ENCODE measurements around the gene GRIK4. TPM values are rescaled to one million over a fixed set of nuclear protein-coding genes. Genes with fewer than 3 reads are reported as not detected.

The GRIK4 gene
- total and polyA plus RNA-seq, 2 of the 4 experiments (the other 2 are of a cell fraction) = 0.18 to 0.38 TPM

DNA sequence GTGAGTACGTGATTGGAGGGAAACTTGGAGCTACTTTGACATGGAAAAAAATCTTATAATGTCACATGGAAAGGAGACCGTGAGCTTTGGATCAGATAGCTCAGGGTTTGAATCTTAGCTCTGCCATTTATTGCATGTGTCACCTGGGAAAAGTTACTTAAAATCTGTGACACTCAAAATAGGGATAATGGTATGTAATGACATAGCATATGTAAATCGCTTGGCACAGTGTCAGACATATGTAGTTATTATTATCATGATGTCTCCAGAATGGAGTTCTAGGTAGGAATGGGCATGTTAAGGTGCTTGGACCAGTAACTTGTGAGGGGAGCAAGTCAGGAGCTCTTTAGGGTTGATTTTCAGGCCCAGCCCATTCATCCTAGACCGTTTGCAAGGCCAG, 75.8 kb downstream of the GRIK4 start:
- WGBS, 2 experiments (ENCODE audit: extremely low coverage in 2 of 2, insufficient read length in 1 of 2) = 57% methylated on average over 3 of the region's 4 CpGs; no CpG with 5 or more reads in 1 of the 2 experiments
- CTCF ChIA-PET = no interaction called here
- no peak overlapping the region for H3K4me2 ChIP-seq (ENCODE audit: low read depth, low read length)

More for the DNA sequence above, 75.8 kb downstream of the GRIK4 start:
- no peak for DNase-seq
- H2BK20ac ChIP-seq (ENCODE audit: low read depth, low read length) = no peak overlapping the region
- no peaks in the 10 kb centered on the region for H3K79me1 ChIP-seq (ENCODE audit: low read depth in 1 of 2, low read length in 2 of 2)
- H3K4ac ChIP-seq (ENCODE audit: low read depth, low read length) = no peak overlapping the region
- H3K23ac ChIP-seq (ENCODE audit: low read depth, low read length) = no peak overlapping the region
- H3K27ac ChIP-seq (ENCODE audit: insufficient read depth, low read length) = no peak overlapping the region
- H4K91ac ChIP-seq (ENCODE audit: insufficient read depth, low read depth, low read length) = no peak overlapping the region
- no peak overlapping the region for H3K9ac ChIP-seq (ENCODE audit: low read depth, low read length)
- H3K27me3 ChIP-seq (ENCODE audit: control insufficient read depth, insufficient read depth, low read length) = peaks cover 4% of the 10 kb centered on the region; the same call in 1 of the 2 replicates
- no peak overlapping the region for H4K8ac ChIP-seq (ENCODE audit: low read depth in 2 of 2, low read length in 2 of 2)
- H4K5ac ChIP-seq (ENCODE audit: low read depth, low read length) = no peak overlapping the region
- H3K18ac ChIP-seq (ENCODE audit: low read depth, low read length) = no peak overlapping the region
- H2BK15ac ChIP-seq (ENCODE audit: low read depth, low read length) = no peak overlapping the region
- H2AFZ ChIP-seq (replicated peaks; ENCODE audit: low read length, poor library complexity) = no peak overlapping the region
- no TSS peak for BruUV-seq (replicated peaks)
- no peak overlapping the region for H2BK120ac ChIP-seq (ENCODE audit: low read depth, low read length)
- no peak overlapping the region for H3K56ac ChIP-seq (ENCODE audit: extremely low read depth, insufficient read depth, low read length)
- TF ChIP-seq CHD1 (IDR thresholded peaks at IDR 0.05; ENCODE audit: low read depth, low read length) (no peak), POLR2A (IDR thresholded peaks at IDR 0.05; ENCODE audit: low read depth, low read length) (no peak), USF2 (IDR thresholded peaks at IDR 0.05; ENCODE audit: low read depth, low read length) (no peak)
- in situ Hi-C loops (cut with MboI; ENCODE audit: low sequenced_read_pairs) (no loop called here), intact Hi-C loops (cut with micrococcal nuclease) (no loop called here), dilution Hi-C loops (cut with HindIII; ENCODE audit: low sequenced_read_pairs, unreplicated experiment) (no loop called here)
- ATAC-seq (ENCODE audit: low read depth) = no peak
- POLR2A ChIA-PET (ENCODE audit: unreplicated experiment) = no interaction called here
- H2AK5ac ChIP-seq (ENCODE audit: low read depth, low read length) = no peak overlapping the region
- H4K20me1 ChIP-seq (ENCODE audit: insufficient read depth, low read length) = no peaks in the 10 kb centered on the region
- no peak overlapping the region for H3K4me3 ChIP-seq (ENCODE audit: insufficient read depth, low read depth, low read length)
- H3K9me3 ChIP-seq (ENCODE audit: control insufficient read depth, insufficient read depth, low read length) = no peaks in the 10 kb centered on the region; the same call in 1 of the 2 replicates
- H3K4me1 ChIP-seq (ENCODE audit: control insufficient read depth, insufficient read depth, low read length) = peaks cover 1% of the 10 kb centered on the region; the same call in 1 of the 2 replicates
- H3K14ac ChIP-seq (replicated peaks; ENCODE audit: low read depth, low read length) = no peak overlapping the region
- no peaks in the 10 kb centered on the region for H3K9me1 ChIP-seq (ENCODE audit: insufficient read depth, low read length)
- H2BK5ac ChIP-seq (ENCODE audit: low read depth, low read length, poor library complexity, severe bottlenecking) = no peak overlapping the region
- no peaks in the 10 kb centered on the region for H3K36me3 ChIP-seq (ENCODE audit: control insufficient read depth, insufficient read depth, low read length)
- no peak overlapping the region for H2AK9ac ChIP-seq (replicated peaks; ENCODE audit: low read depth, low read length, poor library complexity)
